Fibroblast of villous mesenchyme (primary cell): Measurements from ENCODE around the gene ZNF865. TPM values are rescaled to one million over a fixed set of nuclear protein-coding genes. Genes with fewer than 3 reads are reported as not detected.

Experiments used
- DNase-seq: peaks from one replicate; pipeline ENCODE4 v3.0.0-alpha.2; 2010; ENCODE audit warnings: low read depth
- H3K4me3 ChIP-seq: 2 replicates; pipeline ENCODE4 v1.5.1; 2011; ENCODE audit warnings: low read depth, mild to moderate bottlenecking, low read length
- CTCF ChIP-seq: IDR thresholded peaks from 2 replicates; pipeline ENCODE4 v1.5.1; 2012; ENCODE audit warnings: low read depth, mild to moderate bottlenecking, low read length; ENCODE audit not compliant: insufficient read depth
- total RNA-seq: library from RNA; depleted of rRNA; stranded (reverse); fragments of >200 nt; gene quantifications from 2 replicates; pipeline ENCODE4 v1.2.3, GENCODE V29; 2012

Gene ZNF865
- total RNA-seq, 1 donor = 1.3 TPM

DNA sequence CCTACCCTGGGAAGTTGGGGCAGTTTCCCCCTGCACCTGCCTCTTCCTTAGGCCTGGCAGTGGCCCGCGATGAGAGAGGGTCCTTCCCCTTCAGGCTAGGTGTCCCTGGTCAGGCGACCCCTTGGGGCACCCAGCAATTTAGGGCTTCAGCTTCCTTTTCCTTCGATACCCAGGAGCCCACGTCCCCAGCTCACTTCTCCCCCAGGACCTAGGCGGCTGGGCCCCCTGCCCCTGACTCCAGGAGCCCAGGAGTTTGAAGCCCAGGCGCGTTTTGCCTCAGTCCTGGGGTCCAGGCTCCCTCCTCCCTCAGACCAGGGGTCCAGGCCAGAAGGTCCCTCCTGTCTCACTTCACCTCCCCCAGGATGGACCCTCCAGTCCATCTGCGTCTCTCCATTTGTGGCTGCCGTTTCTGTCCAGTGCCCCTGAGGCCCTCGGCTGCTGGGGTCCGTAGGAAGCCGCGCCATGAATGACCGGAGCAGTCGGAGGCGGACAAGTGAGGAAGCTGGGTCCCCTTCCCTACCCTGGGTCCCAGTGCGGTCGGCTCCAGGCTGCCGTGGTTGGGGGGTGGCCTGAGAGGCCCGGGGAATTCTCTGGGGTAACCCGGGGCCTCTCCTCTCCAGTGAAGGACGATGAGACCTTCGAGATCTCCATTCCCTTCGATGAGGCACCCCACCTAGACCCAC, 43.3 kb downstream of the ZNF865 start:
- TF ChIP-seq CTCF = no peak
- H3K4me3 ChIP-seq = peak overlapping the region; percentile 84
- DNase-seq = no peak

DNA sequence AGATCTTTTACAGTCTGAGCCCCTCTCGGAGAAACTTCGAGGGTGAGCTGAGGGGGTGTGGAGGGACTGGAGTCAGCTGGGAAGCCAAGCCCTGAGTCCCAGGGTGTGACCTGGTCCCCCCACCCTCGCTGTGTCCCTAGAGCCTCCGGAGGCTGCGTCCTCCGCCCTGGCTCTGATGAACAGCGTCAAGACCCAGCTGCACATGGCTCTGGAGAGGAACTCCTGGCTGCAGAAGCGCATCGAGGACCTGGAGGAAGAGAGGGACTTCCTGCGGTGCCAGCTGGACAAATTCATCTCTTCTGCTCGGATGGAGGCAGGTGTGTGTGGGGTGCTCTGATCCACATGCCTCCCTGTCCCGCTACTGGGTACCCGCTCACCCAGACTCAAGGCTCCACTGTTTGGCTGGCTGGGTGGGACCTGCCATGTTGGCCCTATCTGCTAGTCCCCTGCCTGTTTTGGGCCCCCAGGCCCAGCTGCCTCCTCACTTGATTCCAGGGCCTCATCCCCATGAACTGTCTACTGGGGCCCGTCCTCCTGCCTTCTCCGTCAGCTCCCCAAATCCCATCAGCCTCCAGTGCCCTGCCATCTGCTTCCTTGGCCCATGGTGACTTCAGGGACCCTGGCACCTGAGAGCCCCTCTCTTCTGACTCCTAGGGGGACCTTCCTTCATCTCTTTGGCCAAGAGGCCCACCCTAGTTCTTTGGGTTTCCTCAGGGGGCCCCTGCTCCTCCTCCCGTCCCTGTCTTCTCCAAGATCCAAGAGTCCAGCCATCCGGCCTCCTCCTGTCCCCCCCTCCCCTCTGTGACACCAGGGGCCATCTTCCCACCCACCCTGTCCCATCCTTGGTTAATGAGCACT, 44.0 kb downstream of the ZNF865 start:
- peak overlapping the region; percentile 84 for H3K4me3 ChIP-seq
- no peak for TF ChIP-seq CTCF
- no peak for DNase-seq

- no peak overlapping the region for H3K4me3 ChIP-seq
- no peak for TF ChIP-seq CTCF
- DNase-seq = no peak
These were observed 44.7 kb downstream of the ZNF865 start for GRCh38 chr19:55650126-55650557.

- DNase-seq = no peak
- no peak for TF ChIP-seq CTCF
These were observed 45.3 kb downstream of the ZNF865 start for GRCh38 chr19:55650602-55651230.

DNA sequence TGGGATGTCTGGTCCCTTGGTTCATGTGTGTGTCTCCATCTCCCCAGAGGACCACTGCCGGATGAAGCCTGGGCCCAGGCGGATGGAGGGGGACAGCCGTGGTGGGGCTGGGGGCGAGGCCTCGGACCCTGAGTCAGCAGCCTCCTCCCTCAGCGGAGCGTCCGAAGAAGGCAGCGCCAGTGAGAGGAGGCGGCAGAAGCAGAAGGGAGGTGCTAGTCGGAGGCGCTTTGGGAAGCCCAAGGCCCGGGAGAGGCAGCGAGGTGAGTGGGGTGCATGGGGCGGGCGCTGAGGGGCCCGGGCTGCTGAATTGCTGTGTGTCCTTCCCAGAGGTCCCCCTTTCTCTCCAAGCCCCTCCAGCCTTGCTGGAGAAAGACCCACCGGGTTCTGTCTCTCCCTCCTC, 45.8 kb downstream of the ZNF865 start:
- H3K4me3 ChIP-seq = no peak overlapping the region
- DNase-seq = no peak
- no peak for TF ChIP-seq CTCF

More at GRCh38 chr19:55650602-55651230, 45.3 kb downstream of the ZNF865 start:
- no peak overlapping the region for H3K4me3 ChIP-seq

- H3K4me3 ChIP-seq = no peak overlapping the region
- DNase-seq = no peak
- no peak for TF ChIP-seq CTCF
These were observed 47.1 kb downstream of the ZNF865 start for GRCh38 chr19:55652311-55653128.
